HG02759 (cell line): ENCODE data around the gene INVS.
"Not testable (repeated sequence)": the region's sequence is repeated elsewhere in the genome, so short reads cannot be mapped to it uniquely, and the experiment has no call there.

Experiments
- ATAC-seq: cut with Tn5 transposase; IDR thresholded peaks from one replicate; pipeline ENCODE4 v1.9.1; 2021; ENCODE audit warnings: mild to moderate bottlenecking, moderate library complexity; ENCODE audit not compliant: unreplicated experiment

INVS gene

DNA sequence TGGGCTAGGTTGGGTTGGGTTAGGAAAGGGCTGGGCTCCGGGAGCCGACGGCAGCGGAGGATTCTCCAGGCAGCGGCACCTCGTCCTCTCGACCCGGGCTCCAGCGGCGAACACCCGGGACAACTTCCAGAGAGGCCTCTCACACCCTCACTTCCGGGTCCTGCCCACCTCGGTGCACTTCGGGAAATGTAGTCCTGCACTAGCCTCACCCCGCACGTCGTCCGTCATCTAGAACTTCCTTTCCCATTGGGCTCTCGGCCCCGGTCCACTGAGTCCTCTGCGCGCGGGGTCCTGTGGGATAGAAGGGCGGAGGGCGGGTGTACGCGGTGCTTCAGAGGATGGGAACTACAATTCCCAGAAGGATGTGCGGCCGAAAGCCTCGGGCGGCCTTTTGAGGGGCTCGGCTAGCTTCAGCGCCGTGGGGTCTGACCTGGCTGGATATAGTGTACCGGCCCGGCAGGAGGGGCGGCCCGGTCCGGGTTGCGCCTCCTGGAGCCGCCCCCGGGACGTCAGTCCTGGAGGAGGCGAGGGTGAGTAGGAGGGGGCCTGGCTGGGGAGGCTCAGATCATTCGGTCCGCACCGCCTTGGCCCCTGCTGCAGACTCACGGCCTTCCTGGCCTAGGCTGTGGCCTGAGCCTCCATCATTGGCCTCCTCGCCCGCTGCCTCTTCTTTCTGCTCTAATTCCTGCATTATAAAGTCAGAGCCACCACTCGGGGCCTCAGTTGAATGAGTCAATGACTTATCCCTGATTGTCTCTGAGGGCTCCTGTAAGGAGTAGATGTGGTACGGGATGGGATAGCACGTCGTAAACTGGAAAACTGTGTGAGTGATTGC, at the start of gene INVS, which contains the start of gene ERP44:
Gene INVS, plus strand, starts transcription at position 357 of the 835 bp plus-strand sequence. CDS start 5,279 bp downstream, outside the sequence.
Gene ERP44, minus strand, starts transcription at position 114 of the 835 bp plus-strand sequence. CDS start 160 bp downstream, outside the sequence.
- peak; percentile 99 for ATAC-seq

GRCh38 chr9:100049551-100049950, 49.5 kb upstream of the INVS start:
- ATAC-seq: no peak

DNA sequence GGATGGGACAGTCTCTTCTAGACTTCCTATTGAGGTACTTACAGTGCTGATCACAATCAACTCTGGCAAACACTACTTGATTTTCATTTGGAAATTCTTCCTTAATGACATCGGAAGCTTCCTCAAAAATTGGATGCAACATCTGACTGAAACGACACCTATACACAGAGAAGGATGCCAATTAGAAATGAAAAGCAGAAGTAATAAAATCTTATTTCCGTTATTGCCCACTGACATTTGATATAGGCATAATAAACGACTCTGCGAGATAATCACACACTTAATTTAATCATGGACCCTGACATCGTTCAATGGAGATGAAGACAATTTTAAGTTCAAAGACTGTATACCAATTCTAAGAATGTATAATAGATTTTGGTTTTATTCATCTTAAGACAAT, 46.7 kb upstream of the INVS start:
- ATAC-seq: no peak

DNA sequence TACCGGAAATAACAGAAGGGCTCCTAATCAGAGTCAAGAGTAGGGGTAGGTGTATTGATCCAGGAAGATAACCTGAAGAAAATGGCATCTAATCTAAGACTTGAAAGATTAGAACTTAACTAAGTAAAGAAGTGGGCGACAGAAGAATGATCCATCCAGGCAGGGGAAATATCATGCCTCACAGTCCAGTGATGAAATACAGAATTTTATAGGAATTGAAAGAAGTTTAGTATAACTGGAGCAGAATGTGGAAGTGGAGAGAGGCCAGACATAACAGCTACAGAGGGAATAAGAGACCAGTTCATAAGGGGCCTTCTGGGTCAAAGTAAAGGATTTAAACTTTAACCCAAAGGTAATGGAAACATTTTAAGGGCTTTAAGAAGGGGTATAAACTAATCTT, 42.5 kb upstream of the INVS start:
- ATAC-seq: no peak

GRCh38 chr9:100057624-100058023, 41.4 kb upstream of the INVS start:
- ATAC-seq: no peak

DNA sequence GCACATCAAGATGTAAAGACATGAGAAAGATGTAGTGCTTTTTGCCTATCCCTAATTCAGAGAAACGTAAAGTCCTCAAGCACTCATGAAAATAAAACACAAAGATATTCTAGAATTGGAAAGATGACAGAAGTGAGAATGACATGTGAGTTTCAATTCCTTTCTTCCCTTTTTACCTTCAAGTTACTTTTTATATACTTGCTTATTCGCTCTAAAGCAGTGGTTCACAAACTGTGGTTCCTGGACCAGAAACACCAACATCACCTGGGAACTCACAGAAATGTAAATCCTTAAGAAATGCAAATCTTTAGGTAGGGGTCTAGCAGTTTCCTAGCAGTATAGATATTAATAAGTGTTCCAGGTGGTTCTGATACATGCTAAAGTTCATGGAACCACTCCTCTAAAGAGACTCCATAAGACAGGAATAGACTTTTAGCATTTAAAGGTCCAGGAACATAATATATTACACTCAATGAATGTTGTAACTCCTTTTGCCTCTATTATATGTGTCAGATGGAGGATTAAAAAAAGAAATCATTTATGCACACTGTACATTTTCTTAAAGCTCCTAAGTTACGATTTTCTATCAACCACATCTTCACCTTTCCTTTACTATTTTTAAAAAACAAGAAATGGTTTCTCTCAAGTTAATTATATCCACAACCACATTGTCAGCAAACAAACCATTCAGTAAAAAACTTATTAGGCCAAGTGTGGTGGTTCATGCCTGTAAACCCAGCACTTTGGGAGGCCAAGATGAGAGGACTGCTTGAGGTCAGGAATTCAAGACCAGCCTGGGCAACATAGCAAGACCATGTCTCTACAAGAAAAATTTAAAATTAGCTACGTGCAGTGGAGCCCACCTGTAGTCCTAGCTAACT, 40.1 kb upstream of the INVS start:
- peak; percentile 79 for ATAC-seq

GRCh38 chr9:100062683-100063082, 36.4 kb upstream of the INVS start:
- ATAC-seq: not testable (repeated sequence)

DNA sequence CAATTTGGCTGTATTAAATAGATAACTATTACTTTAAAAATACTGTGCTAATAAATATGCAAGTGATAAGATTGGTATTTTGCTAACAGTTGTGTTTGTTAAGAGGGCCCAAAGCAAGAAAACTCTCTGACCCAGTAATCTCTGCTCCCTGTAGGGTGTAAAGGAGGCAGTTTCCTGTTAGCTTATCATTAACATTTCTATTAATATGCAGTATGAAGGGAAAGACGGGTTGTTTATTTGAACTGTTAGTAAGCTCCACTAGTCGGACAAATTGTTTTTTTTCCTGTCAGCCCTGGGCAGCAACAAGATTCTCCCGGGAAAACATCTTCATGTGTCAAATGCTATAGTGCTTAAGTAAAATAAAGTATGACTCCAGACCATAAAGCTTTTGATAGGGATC, 35.9 kb upstream of the INVS start:
- no peak for ATAC-seq

DNA sequence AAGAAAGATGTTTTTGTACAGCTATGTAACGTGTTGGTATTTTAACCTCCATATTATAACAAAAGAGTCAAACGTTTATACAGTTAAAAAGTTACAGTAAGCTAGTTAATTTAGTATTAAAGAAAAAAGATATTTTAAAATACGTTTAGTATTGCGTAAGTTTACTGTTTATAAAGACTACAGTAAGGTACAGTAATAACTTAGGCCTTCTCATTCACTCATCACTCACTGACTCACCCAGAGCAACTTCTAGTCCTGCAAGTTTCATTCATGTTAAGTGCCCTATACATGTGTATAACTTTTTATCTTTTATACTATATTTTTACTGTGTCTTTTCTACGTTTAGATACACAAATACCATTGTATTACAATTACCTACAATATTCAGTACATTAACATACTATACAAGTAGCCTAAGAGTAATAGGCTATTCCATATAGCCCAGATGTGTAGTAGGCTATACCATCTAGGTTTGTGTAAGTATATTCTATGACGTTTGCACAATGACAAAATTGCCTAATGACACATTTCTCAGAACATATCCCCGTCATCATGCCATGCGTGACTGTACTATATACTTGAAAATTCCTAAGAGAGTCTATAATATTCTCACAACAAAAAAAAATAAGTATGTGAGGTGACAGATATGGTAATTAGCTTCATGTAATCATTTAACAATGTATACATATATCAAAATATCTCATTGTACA, 34.0 kb upstream of the INVS start:
- no peak for ATAC-seq

DNA sequence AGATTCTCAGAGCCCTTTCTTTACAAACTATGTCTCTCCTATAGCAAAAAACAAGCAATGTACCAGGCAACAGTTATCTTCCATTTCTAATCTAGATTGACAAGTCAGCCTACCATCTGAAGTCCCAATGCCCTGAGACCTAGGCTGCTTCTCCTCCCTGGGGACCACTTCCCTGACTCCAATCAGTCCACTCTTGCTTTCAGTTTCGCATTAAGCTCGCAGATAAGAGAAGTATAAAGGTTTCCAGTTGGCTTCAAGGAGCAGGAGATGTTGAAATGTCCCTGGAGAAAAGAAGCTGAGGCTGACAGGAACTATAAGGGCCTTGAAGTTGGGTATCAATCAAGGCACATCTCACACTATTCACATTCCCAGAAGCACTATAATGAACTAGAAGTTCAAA, 32.5 kb upstream of the INVS start:
- peak; percentile 92 for ATAC-seq

DNA sequence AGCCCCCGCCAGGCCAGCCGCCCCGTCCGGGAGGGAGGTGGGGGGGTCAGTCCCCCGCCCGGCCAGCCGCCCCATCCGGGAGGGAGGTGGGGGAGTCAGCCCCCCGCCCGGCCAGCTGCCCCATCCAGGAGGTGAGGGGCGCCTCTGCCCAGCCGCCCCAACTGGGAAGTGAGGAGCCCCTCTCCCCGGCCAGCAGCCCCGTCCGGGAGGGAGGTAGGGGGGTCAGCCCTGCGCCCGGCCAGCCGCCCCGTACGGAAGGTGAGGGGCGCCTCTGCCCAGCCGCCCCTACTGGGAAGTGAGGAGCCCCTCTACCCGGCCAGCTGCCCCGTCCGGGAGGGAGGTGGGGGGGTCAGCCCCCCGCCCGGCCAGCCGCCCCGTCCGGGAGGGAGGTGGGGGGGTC, 31.1 kb upstream of the INVS start:
- not testable (repeated sequence) for ATAC-seq

DNA sequence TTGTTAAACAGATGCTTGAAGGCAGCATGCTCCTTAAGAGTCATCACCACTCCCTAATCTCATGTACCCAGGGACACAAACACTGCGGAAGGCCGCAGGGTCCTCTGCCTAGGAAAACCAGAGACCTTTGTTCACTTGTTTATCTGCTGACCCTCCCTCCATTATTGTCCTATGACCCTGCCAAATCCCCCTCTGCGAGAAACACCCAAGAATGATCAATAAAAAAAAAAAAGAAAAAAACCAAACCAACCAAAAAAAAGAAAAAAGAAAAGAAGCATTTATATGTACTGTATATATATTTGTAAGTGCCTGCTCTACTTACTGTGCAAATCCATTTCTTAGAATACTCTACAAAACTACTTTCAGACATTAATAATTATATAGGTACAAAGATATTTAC, 30.0 kb upstream of the INVS start:
- ATAC-seq: not testable (repeated sequence)

DNA sequence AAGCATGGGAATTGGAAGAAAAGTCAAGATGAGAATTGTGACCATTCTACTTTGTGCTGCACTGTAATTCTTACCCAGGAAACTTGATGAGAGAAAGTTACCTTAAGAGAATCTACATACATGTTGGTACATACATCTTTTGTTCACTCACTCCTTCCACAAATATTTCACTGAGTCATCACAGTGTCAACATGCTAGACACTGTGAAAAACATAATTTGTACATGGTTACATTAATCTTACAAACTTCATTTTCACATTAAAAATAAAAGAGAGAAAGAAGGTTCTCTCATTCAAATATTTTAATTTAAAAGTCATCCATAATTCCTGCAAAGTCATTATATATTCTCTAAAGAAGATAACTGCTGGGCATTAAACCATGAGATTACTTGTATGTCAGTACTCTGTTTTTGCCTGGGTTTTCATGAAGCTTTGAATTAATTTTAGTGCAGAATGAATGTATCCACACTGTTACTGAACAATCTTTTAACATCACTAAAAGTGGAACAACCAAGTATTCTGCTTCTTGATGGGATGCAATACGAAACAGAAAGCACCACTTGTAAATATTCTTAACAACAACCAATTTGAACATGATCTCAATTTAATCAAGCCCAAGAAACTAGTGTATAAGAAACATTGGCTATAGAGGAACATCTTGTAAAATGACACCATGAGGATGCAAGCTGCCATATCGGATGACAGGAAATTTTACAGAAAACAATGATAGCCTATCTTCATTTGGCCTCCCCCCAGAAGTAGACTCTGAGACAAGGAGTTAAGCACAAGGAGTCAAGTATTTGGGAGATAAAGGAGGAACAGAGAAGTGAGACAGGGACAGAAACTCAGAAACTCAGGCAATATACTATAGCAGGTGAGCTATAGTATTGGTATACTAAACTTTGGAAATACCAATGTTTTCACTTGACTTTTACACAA, 28.7 kb upstream of the INVS start:
- no peak for ATAC-seq

DNA sequence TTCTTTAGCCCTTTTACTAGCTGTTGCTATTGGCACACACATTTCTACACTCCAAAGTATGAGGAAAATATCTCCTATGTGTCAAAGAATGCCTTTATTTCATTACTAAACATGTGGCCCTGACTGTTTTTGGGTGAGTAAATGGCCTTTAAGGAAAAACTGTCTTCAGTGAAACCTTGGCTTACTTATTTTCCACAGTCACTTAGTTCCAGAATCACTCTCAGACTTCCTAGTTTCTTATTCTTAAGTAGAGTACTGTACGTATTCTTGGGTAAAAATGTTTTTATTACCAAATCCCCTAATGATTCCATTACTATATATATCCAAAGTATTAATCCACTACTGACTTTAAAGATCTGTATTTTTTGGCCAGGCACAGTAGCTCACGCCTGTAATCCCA, 27.8 kb upstream of the INVS start:
- no peak for ATAC-seq

DNA sequence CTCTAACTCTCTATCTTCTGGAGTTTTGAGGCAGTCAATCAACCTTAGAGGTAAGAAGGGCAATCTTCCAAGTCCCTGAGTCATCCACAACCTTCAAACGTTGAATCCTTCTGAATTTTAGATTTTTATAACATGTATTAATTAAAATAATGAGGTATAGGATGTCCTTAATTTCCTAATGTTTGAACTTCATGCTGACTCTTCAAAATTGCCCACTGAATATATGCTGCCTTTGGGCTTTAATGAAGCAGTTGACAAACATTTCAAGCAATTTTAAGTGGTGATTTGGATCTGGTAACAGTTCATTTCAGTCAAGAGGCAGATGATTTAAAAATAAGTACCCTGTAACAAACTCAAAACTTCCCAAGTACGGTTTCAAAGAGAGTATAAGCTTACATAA, 26.2 kb upstream of the INVS start:
- no peak for ATAC-seq

- no peak for ATAC-seq
Observed at GRCh38 chr9:100074093-100074492, 24.9 kb upstream of the INVS start.

GRCh38 chr9:100074989-100075388, 24.1 kb upstream of the INVS start:
- ATAC-seq: no peak

DNA sequence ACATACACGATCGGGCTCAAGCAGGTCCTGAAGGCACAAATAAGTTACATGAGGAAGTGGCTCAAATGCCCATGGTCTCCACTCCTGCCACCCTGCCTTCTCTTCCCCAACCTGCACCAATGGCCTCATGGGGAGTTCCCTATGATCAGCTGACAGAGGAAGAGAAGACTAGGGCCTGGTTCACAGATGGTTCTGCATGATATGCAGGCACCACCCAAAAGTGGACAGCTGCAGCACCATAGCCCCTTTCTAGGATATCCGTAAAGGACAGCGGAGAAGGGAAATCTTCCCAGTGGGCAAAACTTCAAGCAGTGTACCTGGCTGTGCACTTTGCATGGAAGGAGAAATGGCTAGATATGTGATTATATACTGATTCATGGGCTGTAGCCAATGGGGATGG, 22.8 kb upstream of the INVS start:
- not testable (repeated sequence) for ATAC-seq

- no peak for ATAC-seq
Observed at GRCh38 chr9:100082782-100083181, 16.3 kb upstream of the INVS start.
